ENCODE results near the gene TPH1. TPM values are rescaled to one million over a fixed set of nuclear protein-coding genes. Genes with fewer than 3 reads are reported as not detected.

Gene TPH1
- total RNA-seq (ENCODE audit: insufficient read depth, low replicate concordance) = 27.7 TPM

GRCh38 chr11:18046116-18046777 is at the start of gene TPH1:
TSS of gene TPH1 (minus strand) at chr11:18046269. CDS start at chr11:18040762, 5,507 bp downstream.
- peak; percentile 10 for DNase-seq (ENCODE audit: low spot score)

GRCh38 chr11:18093959-18094358 is 47.9 kb upstream of the TPH1 start:
- no peak for DNase-seq (ENCODE audit: low spot score)

GRCh38 chr11:18091731-18092130 is 45.7 kb upstream of the TPH1 start:
- DNase-seq (ENCODE audit: low spot score) = no peak

- DNase-seq (ENCODE audit: low spot score) = no peak
Measured at GRCh38 chr11:18088966-18089365, 42.9 kb upstream of the TPH1 start.

GRCh38 chr11:18088366-18088765 is 42.3 kb upstream of the TPH1 start:
- no peak for DNase-seq (ENCODE audit: low spot score)

- no peak for DNase-seq (ENCODE audit: low spot score)
Measured at GRCh38 chr11:18081551-18081950, 35.5 kb upstream of the TPH1 start.

- DNase-seq (ENCODE audit: low spot score) = no peak
Measured at GRCh38 chr11:18080451-18080850, 34.4 kb upstream of the TPH1 start.

- DNase-seq (ENCODE audit: low spot score) = no peak
Measured at GRCh38 chr11:18078909-18079308, 32.8 kb upstream of the TPH1 start.

- no peak for DNase-seq (ENCODE audit: low spot score)
Measured at GRCh38 chr11:18075444-18075843, 29.4 kb upstream of the TPH1 start.

GRCh38 chr11:18071098-18071705 is 25.1 kb upstream of the TPH1 start:
- DNase-seq (ENCODE audit: low spot score) = no peak

- no peak for DNase-seq (ENCODE audit: low spot score)
Measured at GRCh38 chr11:18067372-18067771, 21.3 kb upstream of the TPH1 start.

- no peak for DNase-seq (ENCODE audit: low spot score)
Measured at GRCh38 chr11:18066626-18067025, 20.6 kb upstream of the TPH1 start.

GRCh38 chr11:18065572-18065971 is 19.5 kb upstream of the TPH1 start:
- no peak for DNase-seq (ENCODE audit: low spot score)

GRCh38 chr11:18064450-18065054 is 18.5 kb upstream of the TPH1 start:
- no peak for DNase-seq (ENCODE audit: low spot score)

- no peak for DNase-seq (ENCODE audit: low spot score)
Measured at GRCh38 chr11:18063862-18064434, 17.9 kb upstream of the TPH1 start.

GRCh38 chr11:18063125-18063524 is 17.1 kb upstream of the TPH1 start:
- DNase-seq (ENCODE audit: low spot score) = no peak

- no peak for DNase-seq (ENCODE audit: low spot score)
Measured at GRCh38 chr11:18061351-18061750, 15.3 kb upstream of the TPH1 start.

GRCh38 chr11:18056561-18057181 is 10.6 kb upstream of the TPH1 start:
- DNase-seq (ENCODE audit: low spot score) = no peak

GRCh38 chr11:18054511-18055103 is 8.5 kb upstream of the TPH1 start:
- DNase-seq (ENCODE audit: low spot score) = no peak

- DNase-seq (ENCODE audit: low spot score) = no peak
Measured at GRCh38 chr11:18050848-18051247, 4.8 kb upstream of the TPH1 start.

GRCh38 chr11:18036456-18036855 is 9.6 kb downstream of the TPH1 start:
- DNase-seq (ENCODE audit: low spot score) = no peak

GRCh38 chr11:18027475-18027874 is 18.6 kb downstream of the TPH1 start:
- no peak for DNase-seq (ENCODE audit: low spot score)
